ENCODE measurements around the gene B3GNT3. TPM values are rescaled to one million over a fixed set of nuclear protein-coding genes. Genes with fewer than 3 reads are reported as not detected.

The B3GNT3 gene
- total and polyA plus RNA-seq, 2 of the 8 experiments (the other 6 are each of a cell fraction or from before 2014, with no cell fraction given), result 1.5 TPM

DNA sequence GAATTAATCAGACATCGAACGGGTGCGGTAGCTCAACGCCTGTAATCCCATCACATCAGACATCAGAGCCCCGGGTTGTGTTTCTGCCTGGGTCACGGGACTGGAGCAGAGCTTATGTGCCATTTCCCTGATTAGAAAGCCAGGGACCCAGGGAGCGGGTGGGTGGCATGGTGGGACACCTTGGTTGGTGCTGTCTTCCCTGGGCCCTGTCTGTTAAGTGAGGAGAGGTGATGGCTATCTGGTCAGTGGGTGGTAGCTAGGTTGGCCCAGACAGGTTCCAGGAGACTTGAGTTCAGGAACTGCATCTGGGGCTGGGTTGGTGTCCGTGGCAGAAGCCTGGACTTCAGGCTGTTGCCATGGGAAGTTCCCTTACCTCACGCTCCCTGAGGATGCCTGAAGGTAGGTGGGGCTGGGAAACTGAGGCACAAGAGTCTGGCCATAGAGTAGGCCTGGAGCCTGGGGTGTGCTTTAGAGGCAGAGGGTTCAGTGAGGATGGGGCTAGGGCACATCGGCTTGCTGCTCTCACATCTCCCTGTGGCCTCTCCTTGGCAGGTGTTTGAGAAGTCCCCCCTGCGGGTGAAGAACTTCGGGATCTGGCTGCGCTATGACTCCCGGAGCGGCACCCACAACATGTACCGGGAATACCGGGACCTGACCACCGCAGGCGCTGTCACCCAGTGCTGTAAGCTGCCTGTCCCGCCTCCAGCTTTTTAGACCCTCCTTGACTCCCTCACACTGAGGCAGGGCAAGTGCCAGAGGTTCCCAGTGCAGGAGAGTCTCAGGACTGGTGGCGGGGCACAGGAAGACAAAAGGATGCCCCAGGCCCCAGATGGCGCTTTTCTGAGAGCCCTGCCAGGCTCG is 66.8 kb downstream of the B3GNT3 start:
- Histone ChIP-seq H2AFZ (ENCODE audit: low read length) (no peak overlapping the region), H2AK5ac (ENCODE audit: low read depth, low read length) (no peak overlapping the region), H3K56ac (replicated peaks; ENCODE audit: insufficient read length, low read depth, low read length) (peak overlapping the region; percentile 17), H2BK5ac (ENCODE audit: low read depth, low read length) (peak overlapping the region; percentile 92), H3K36me3 (ENCODE audit: control insufficient read depth in 2 of 4, insufficient read depth in 4 of 4, low read length in 3 of 4) (peaks cover 32 to 51% (median 40%) of the 10 kb centered on the region in 4 experiments), H3K23me2 (ENCODE audit: low read depth, low read length) (peaks cover 20% of the 10 kb centered on the region), H2BK12ac (ENCODE audit: low read depth, low read length) (no peak overlapping the region), H4K5ac (ENCODE audit: insufficient read length, low read depth, low read length) (no peak overlapping the region), H2BK120ac (replicated peaks; ENCODE audit: low read depth, low read length) (no peak overlapping the region), H3K27me3 (replicated peaks in 1 of 4; ENCODE audit: control insufficient read depth in 3 of 4, extremely low read depth in 1 of 4, insufficient read depth in 3 of 4, low read length in 3 of 4) (no peaks in the 10 kb centered on the region), H3K18ac (ENCODE audit: extremely low read depth, low read length) (no peak overlapping the region), H3K4me1 (replicated peaks in 1 of 4; ENCODE audit: control insufficient read depth in 3 of 4, insufficient read depth in 4 of 4, low read length in 3 of 4) (peaks cover 0 to 13% (median 6%) of the 10 kb centered on the region in 4 experiments; a peak in 6 of 7 replicates), H3K14ac (ENCODE audit: insufficient read length) (no peak overlapping the region), H3K23ac (ENCODE audit: insufficient read length) (no peak overlapping the region), H2BK20ac (ENCODE audit: low read length) (no peak overlapping the region), H4K91ac (replicated peaks; ENCODE audit: insufficient read length, low read length) (no peak overlapping the region), H3K9me3 (ENCODE audit: insufficient read depth in 2 of 2, low read depth in 1 of 2, low read length in 1 of 2) (no peaks in the 10 kb centered on the region), H3K79me1 (ENCODE audit: low read depth, low read length) (peaks cover 6% of the 10 kb centered on the region; the same call in 1 of the 2 replicates), H3K79me2 (ENCODE audit: control insufficient read depth in 1 of 2, insufficient read depth in 2 of 2, low read length in 2 of 2) (peaks cover 15 to 28% of the 10 kb centered on the region in 2 experiments), H3K4me3 (ENCODE audit: extremely low read depth in 1 of 4, insufficient read depth in 2 of 4, low read depth in 3 of 4, low read length in 4 of 4) (peak overlapping the region; percentile 38 to 99 (median 98); a peak in 6 of 8 replicates), H2BK15ac (ENCODE audit: low read length) (no peak overlapping the region), H4K8ac (ENCODE audit: extremely low read depth, insufficient read depth, low read length) (no peak overlapping the region; the same call in 1 of the 2 replicates), H3K4me2 (ENCODE audit: insufficient read depth in 1 of 2, low read depth in 2 of 2, low read length in 2 of 2) (peak overlapping the region; percentile 93 to 98), H4K20me1 (replicated peaks in 1 of 2; ENCODE audit: control insufficient read depth in 1 of 2, insufficient read depth in 2 of 2, low read length in 2 of 2) (peaks cover 18 to 26% of the 10 kb centered on the region in 2 experiments), H3K27ac (ENCODE audit: low read depth, low read length) (peak overlapping the region; percentile 94; the same call in 1 of the 2 replicates), H3K4ac (replicated peaks; ENCODE audit: insufficient read length, low read depth, low read length) (peak overlapping the region; percentile 57), H3K9ac (replicated peaks in 1 of 4; ENCODE audit: extremely low read depth in 1 of 4, low read depth in 3 of 4, low read length in 3 of 4) (peak overlapping the region; percentile 35 to 48 (median 41); a peak in 6 of 7 replicates)
- DNase-seq (ENCODE audit: low read depth in 1 of 2, low spot score in 2 of 2) (no peak), FAIRE-seq (no peak)
- POLR2A ChIA-PET (ENCODE audit: partially characterized antibody), result interaction anchor here (0.7 to 20.2 kb wide), 19 partner anchors 8 to 202 kb away, joined by 3 to 392 read pairs (median 5); partner anchors contain the start of genes CCDC124, JAK3 and SLC5A5
- CTCF ChIA-PET (ENCODE audit: partially characterized antibody), result interaction anchor here (1.5 to 1.6 kb wide), 2 partner anchors 8 to 70 kb away, joined by 5 to 9 read pairs; no protein-coding TSS in a partner anchor
- no peak for TF ChIP-seq KDM1A (IDR thresholded peaks at IDR 0.05; ENCODE audit: borderline replicate concordance, low read length)
- TF ChIP-seq POLR2A (IDR thresholded peaks at IDR 0.05; ENCODE audit: control extremely low read depth in 1 of 2, low read depth in 2 of 2, low read length in 2 of 2), result peak in 1 of 2 experiments; percentile 69; a peak in 2 of 3 replicates
- TF ChIP-seq, protein P1, sequence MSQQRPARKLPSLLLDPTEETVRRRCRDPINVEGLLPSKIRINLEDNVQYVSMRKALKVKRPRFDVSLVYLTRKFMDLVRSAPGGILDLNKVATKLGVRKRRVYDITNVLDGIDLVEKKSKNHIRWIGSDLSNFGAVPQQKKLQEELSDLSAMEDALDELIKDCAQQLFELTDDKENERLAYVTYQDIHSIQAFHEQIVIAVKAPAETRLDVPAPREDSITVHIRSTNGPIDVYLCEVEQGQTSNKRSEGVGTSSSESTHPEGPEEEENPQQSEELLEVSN (IDR thresholded peaks at IDR 0.05), result no peak
- TF ChIP-seq TEAD4 (IDR thresholded peaks at IDR 0.05; ENCODE audit: low read depth, low read length), result no peak
- TF ChIP-seq SP4 (IDR thresholded peaks at IDR 0.05; ENCODE audit: low read length), result no peak
- peak; percentile 77; the same call in 1 of the 2 replicates for TF ChIP-seq POLR2AphosphoS5 (IDR thresholded peaks at IDR 0.05; ENCODE audit: low read depth, low read length)
- WGBS, 2 experiments (ENCODE audit: extremely low coverage in 1 of 2, insufficient coverage in 1 of 2, insufficient read length in 1 of 2, insufficient replicate concordance in 2 of 2, low coverage in 1 of 2, low lambda C conversion rate in 2 of 2, missing lambda C conversion rate in 1 of 2), result 94% methylated on average over 22 of the region's 23 CpGs; no CpG with 5 or more reads in 1 of the 2 experiments
